Breast epithelium (tissue), 4 donors: ENCODE measurements around the gene CRLF2. TPM values are rescaled to one million over a fixed set of nuclear protein-coding genes. Genes with fewer than 3 reads are reported as not detected.
"Not testable (repeated sequence)": the region's sequence is repeated elsewhere in the genome, so short reads cannot be mapped to it uniquely, and the experiment has no call there.

ENCODE experiments used
- DNase-seq, 2 donors: peaks; one replicate each; pipeline ENCODE4 v3.0.0-alpha.2; 2019; ENCODE audit warnings: low spot score in 2 of 2
- H3K27ac ChIP-seq, 2 donors: fragments of 200-600 bp; sonication (generic) in 1 of 2; one replicate each; pipeline ENCODE4 v1.5.1; 2016 to 2019; ENCODE audit warnings: mild to moderate bottlenecking in 1 of 2
- H3K27me3 ChIP-seq, 2 donors: fragments of 200-600 bp; sonication (generic) in 1 of 2; one replicate each; pipeline versions ENCODE4 v1.5.1 to v1.6.0; 2017 to 2019; ENCODE audit warnings: control low read depth in 1 of 2, mild to moderate bottlenecking in 1 of 2
- H3K36me3 ChIP-seq: fragments of 200-600 bp; one replicate; pipeline ENCODE4 v1.5.1; 2019
- H3K4me1 ChIP-seq, 2 donors: fragments of 200-600 bp; sonication (generic); one replicate each; pipeline ENCODE4 v1.5.1; 2016 to 2019; ENCODE audit warnings: control low read depth in 1 of 2
- H3K4me3 ChIP-seq, 3 donors: fragments of 200-600 bp; sonication (generic); 1 replicate in 2 of 3; 2 replicates in 1 of 3; pipeline ENCODE4 v1.5.1; 2016 to 2019; ENCODE audit warnings: mild to moderate bottlenecking in 3 of 3, moderate library complexity in 2 of 3
- H3K9me3 ChIP-seq, 2 donors: fragments of 200-600 bp; sonication (generic) in 1 of 2; one replicate each; pipeline ENCODE4 v1.5.1; 2016 to 2019; ENCODE audit warnings: control low read depth in 1 of 2
- POLR2A ChIP-seq: fragments of 450-650 bp; IDR thresholded peaks from one replicate; pipeline ENCODE4 v1.6.1; 2016; ENCODE audit warnings: antibody characterized with exemption, mild to moderate bottlenecking, moderate library complexity
- POLR2AphosphoS5 ChIP-seq, 3 donors: sonication (generic); formaldehyde crosslinking; IDR thresholded peaks; one replicate each; pipeline ENCODE4 v1.6.1; 2017; ENCODE audit warnings: antibody characterized with exemption in 3 of 3
- intact Hi-C: fragments of 100-400 bp; cut with DNase I; formaldehyde crosslinking; loops from one replicate; pipeline ENCODE4 v1.15.1; 2023; ENCODE audit warnings: low total_unique reads
- total RNA-seq, 3 donors: library from RNA; depleted of rRNA; stranded (reverse); fragments of >200 nt; gene quantifications; one replicate each; pipeline ENCODE4 v1.1.0, GENCODE V29; 2016
- TF ChIP-seq, protein P1 (sequence below), 3 donors: fragments of 450-650 bp; IDR thresholded peaks; one replicate each; pipeline ENCODE4 v1.5.1; 2016 to 2017; ENCODE audit warnings: antibody characterized with exemption in 3 of 3, mild to moderate bottlenecking in 3 of 3, moderate library complexity in 3 of 3

Gene CRLF2
- total RNA-seq, 3 donors from 2014 or later = 0.88 to 0.96 TPM; not detected in 1

DNA sequence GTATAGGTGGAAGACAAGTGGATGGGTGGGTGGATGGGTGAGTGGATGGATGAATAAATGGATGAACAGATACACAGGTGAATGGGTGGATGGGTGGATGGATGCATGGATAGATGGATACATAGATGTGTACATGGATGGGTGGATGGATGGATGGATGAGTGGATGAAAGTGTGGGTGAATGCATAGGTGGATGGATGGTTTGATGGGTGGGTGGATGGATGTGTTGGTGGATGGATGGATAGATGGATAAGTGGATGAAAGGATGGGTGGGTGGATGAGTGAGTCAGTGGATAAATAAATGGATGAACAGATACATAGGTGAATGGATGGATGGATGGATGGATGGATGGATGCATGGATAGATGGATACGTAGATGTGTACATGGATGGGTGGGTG, 1.6 kb downstream of the CRLF2 start:
- intact Hi-C loops = no loop called here
- H3K4me1 ChIP-seq = no peaks in the 10 kb centered on the region
- TF ChIP-seq POLR2AphosphoS5 (IDR thresholded peaks at IDR 0.05) (no peak), POLR2A (no peak)
- TF ChIP-seq, protein P1, sequence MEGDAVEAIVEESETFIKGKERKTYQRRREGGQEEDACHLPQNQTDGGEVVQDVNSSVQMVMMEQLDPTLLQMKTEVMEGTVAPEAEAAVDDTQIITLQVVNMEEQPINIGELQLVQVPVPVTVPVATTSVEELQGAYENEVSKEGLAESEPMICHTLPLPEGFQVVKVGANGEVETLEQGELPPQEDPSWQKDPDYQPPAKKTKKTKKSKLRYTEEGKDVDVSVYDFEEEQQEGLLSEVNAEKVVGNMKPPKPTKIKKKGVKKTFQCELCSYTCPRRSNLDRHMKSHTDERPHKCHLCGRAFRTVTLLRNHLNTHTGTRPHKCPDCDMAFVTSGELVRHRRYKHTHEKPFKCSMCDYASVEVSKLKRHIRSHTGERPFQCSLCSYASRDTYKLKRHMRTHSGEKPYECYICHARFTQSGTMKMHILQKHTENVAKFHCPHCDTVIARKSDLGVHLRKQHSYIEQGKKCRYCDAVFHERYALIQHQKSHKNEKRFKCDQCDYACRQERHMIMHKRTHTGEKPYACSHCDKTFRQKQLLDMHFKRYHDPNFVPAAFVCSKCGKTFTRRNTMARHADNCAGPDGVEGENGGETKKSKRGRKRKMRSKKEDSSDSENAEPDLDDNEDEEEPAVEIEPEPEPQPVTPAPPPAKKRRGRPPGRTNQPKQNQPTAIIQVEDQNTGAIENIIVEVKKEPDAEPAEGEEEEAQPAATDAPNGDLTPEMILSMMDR (IDR thresholded peaks at IDR 0.05) = no peak
- H3K36me3 ChIP-seq = no peaks in the 10 kb centered on the region
- H3K4me3 ChIP-seq = no peak overlapping the region
- peak in 1 of 2 donors; percentile 2 for DNase-seq
- H3K9me3 ChIP-seq = peaks cover 0 to 3% of the 10 kb centered on the region in 2 donors
- H3K27me3 ChIP-seq = no peaks in the 10 kb centered on the region
- H3K27ac ChIP-seq = no peak overlapping the region

DNA sequence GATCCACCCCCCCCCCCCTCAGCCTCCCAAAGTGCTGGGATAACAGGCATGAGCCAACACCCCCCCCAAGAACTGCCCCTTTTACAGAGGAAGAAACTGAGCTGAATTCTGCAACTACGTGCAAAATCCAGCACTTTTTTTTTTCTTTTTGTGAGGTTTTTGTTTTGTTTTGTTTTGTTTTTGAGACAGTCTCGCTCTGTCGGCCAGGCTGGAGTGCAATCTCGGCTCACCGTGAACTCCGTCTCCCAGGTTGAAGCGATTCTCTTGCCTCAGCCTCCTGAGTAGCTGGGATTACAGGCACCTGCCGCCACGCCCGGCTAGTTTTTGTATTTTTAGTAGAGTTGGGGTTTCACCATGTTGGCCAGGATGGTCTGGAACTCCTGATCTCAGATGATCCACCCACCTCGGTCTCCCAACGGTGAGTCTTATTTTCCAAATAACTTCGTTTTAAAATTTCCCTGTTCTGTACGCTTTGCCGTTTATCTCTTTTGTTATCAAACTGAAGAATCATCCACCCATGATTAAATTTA, 4.9 kb downstream of the CRLF2 start:
- Histone ChIP-seq H3K4me1 (no peaks in the 10 kb centered on the region), H3K27ac (no peak overlapping the region), H3K27me3 (no peaks in the 10 kb centered on the region), H3K36me3 (no peaks in the 10 kb centered on the region), H3K9me3 (no peaks in the 10 kb centered on the region), H3K4me3 (no peak overlapping the region)
- DNase-seq = peak in 1 of 2 donors; percentile 9
- intact Hi-C loops = no loop called here
- TF ChIP-seq POLR2A (no peak), POLR2AphosphoS5 (IDR thresholded peaks at IDR 0.05) (no peak)
- TF ChIP-seq, protein P1 (IDR thresholded peaks at IDR 0.05) = no peak

DNA sequence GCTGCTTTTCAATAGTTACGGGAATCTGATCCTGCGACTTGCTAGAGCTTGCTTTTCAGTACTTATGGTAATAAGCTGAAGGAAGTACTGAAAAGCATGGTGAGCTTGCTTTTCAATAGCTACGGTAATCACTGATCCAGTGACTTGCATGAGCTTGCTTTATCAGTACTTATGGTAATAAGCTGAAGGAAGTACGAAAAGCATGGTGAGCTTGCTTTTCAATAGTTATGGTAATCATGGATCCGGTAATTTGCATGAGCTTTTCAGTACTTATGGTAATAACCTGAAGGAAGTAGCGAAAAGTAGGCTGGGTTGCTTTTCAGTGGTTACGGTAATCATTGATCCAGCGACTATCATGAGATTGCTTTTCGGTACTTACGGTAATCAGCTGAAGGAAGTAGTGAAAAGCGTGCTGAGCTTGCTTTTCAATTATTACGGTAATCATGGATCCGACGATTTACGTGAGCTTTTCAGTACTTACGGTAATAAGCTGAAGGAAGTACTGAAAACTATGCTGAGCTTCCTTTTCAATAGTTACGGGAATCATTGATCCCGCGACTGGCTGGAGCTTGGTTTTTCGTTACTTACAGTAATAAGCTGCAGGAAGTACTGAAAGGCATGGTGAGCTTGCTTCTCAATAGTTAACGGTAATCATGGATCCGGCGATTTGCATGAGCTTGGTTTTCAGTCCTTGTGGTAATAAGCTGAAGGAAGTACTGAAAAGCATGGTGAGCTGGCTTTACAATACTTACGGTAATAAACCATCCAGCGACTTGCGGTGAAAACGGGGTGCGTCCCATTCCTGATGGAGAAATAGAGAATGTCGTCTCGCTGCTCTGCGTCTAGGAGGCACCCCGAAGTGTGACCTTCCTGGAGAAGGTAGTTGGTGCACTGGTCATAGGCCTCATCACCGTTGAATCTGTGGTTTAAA, 6.5 kb downstream of the CRLF2 start:
- Histone ChIP-seq H3K27me3 (no peaks in the 10 kb centered on the region), H3K36me3 (no peaks in the 10 kb centered on the region), H3K27ac (no peak overlapping the region), H3K4me3 (peak overlapping the region; percentile 35 to 64 (median 38)), H3K9me3 (no peaks in the 10 kb centered on the region), H3K4me1 (no peaks in the 10 kb centered on the region)
- DNase-seq = peak in 1 of 2 donors; percentile 15
- intact Hi-C loops = no loop called here
- TF ChIP-seq, protein P1 (IDR thresholded peaks at IDR 0.05) = no peak
- TF ChIP-seq POLR2AphosphoS5 (IDR thresholded peaks at IDR 0.05) = no peak
- no peak for TF ChIP-seq POLR2A

DNA sequence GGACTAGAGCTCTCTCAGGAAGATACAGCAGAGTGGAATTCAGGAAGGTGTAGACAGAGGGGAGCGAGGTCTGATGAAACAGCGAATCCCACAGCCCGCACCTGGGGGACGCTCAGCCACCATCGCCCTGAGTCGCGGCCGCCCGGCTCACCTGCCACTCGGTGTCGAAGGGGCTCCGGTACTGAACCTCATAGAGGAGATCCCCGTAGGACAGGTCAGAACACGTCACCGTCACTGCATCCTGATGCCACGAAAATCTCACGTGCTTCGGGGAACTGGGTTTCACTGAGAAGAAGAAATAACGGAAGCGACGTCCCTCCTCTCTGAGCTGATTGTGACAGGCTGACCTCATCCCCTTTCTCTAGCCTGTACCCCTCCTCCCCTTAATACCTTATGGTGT, 10.2 kb downstream of the CRLF2 start:
- TF ChIP-seq, protein P1 (IDR thresholded peaks at IDR 0.05) = no peak
- TF ChIP-seq POLR2A (no peak), POLR2AphosphoS5 (IDR thresholded peaks at IDR 0.05) (no peak)

DNA sequence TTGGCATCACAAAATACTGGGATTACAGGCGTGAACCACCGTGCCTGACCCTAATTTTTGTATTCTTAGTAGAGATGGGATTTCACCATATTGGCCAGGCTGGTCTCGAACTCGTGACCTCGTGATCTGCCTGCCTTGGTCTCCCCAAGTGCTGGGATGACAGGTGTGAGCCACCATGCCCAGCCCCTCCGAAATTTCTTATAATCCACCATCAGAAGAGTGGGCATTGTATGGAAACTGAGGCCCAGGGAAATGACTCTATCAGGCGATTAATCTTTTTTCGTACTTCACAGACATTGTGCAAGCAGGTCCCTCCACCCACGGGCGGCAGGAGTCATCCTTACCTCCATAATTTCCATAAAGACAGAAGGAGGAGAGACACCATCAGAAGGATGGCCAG, 16.0 kb downstream of the CRLF2 start:
- H3K4me3 ChIP-seq = no peak overlapping the region
- no peaks in the 10 kb centered on the region for H3K27me3 ChIP-seq
- peak in 1 of 2 donors; percentile 14 for DNase-seq
- intact Hi-C loops = no loop called here
- no peak overlapping the region for H3K27ac ChIP-seq
- H3K9me3 ChIP-seq = peaks cover 0 to 3% of the 10 kb centered on the region in 2 donors
- no peaks in the 10 kb centered on the region for H3K4me1 ChIP-seq
- TF ChIP-seq POLR2AphosphoS5 (IDR thresholded peaks at IDR 0.05) (no peak), POLR2A (no peak)
- TF ChIP-seq, protein P1 (IDR thresholded peaks at IDR 0.05) = no peak
- H3K36me3 ChIP-seq = no peaks in the 10 kb centered on the region

More for the DNA sequence above, 10.2 kb downstream of the CRLF2 start:
- Histone ChIP-seq H3K4me1 (no peaks in the 10 kb centered on the region), H3K4me3 (no peak overlapping the region), H3K9me3 (no peaks in the 10 kb centered on the region), H3K36me3 (no peaks in the 10 kb centered on the region), H3K27me3 (no peaks in the 10 kb centered on the region), H3K27ac (no peak overlapping the region)
- intact Hi-C loops = no loop called here
- peak in 1 of 2 donors; percentile 14 for DNase-seq

DNA sequence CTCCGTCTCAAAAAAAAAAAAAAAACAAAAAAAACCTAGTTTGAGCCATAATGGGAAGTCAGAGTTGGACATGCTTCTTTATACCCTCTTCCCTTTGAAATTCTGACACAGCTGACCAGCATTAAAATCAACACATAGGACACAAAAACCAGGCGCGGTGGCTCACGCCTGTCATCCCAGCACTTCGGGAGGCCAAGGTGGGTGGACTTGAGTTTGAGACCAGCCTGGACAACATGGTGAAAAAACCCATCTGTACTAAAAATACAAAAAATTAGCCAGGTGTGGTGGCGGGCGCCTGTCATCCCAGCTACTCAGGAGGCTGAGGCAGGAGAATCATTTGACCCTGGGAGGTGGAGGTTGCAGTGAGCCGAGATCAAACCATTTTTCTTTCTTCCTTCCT, 20.3 kb downstream of the CRLF2 start:
- H3K36me3 ChIP-seq, H3K27me3 ChIP-seq, DNase-seq, intact Hi-C loops, H3K27ac ChIP-seq, H3K4me1 ChIP-seq, H3K4me3 ChIP-seq, H3K9me3 ChIP-seq: not testable (repeated sequence)
